RPMI8226 (cell line): ENCODE measurements around the gene RAP1GAP.
A peak's percentile ranks its signal among the peaks of the same experiment; 100 is the strongest.

ENCODE experiments used
- DNase-seq: peaks from one replicate; pipeline ENCODE4 v3.0.0-alpha.2; 2015

The RAP1GAP gene

DNA sequence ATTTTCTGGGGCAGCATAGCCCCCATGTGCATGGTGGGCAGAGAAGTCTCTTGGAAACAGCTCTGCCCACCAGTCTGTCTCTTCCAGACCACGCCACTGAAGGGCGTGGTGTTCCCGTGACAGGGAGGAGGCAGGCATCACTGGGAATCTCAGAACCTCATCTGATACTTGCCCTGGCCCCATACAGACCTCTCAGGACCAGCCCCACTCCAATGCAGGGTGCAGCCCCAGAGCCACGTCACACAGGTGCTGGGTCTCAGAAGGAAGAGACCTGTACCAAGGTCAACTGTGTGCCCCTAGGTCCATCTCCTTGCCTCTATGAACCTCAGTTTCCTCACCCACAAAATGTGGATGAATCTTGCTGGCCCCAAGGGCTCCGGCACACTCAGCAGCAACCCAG is 7.3 kb downstream of the RAP1GAP start:
- no peak for DNase-seq

DNA sequence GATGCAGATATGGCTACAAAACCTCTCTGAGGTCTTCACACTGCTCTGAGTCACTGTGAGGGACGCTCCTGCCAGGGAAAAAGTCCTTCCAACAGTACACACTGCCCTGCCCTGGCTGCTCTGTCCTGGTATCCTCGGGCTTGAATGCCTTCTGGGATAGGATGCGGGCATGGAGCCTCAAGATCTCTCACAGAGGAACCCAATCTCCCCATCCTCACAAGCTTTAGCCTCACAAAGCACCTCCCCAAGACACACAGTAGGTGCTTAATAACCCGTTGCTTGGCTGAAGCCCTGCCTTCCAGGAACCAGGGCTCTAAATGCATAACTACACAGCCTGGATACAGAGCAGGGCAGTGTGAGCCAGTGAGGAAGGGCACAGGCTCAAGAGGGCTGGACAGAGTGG is 9.2 kb downstream of the RAP1GAP start:
- DNase-seq, result no peak

DNA sequence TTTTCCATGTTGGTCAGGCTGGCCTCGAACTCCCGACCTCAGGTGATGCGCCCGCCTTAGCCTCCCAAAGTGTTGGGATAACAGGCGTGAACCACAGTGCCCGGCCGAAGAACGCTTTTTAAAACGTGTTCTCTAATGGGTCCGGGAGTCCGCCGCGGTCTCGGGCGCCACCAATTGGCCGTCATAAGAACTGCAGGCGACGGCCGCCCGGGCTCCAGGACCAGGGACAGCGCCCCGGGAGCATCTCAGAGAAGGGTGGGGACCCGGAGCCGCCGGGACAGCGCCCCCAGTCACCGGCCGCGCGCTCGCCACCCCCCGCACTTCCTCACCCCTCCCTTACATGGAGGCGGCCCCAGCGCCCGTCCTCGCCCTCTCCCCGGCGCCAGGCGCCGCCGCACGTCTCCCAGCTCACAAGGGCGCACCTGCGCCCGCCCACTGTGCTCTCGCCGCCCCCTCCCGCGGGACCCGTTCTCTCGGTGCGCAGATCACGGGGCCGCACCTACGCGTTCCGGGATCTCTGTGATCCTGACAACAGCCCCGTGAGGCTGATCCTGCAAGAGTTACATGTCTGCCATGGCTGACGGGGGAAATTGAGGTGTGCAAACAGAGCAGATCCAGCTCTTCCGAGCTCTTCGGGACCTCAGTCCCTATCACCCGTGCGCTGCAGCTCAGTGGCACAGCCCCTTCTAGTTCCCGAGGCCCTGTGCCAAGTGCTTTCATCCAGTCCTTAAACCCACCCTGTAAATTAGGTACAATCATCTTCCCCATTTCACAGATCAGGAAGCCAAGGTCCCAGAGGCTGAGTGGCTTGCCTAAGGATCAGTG is 9.8 kb downstream of the RAP1GAP start:
- DNase-seq, result peak; percentile 83

DNA sequence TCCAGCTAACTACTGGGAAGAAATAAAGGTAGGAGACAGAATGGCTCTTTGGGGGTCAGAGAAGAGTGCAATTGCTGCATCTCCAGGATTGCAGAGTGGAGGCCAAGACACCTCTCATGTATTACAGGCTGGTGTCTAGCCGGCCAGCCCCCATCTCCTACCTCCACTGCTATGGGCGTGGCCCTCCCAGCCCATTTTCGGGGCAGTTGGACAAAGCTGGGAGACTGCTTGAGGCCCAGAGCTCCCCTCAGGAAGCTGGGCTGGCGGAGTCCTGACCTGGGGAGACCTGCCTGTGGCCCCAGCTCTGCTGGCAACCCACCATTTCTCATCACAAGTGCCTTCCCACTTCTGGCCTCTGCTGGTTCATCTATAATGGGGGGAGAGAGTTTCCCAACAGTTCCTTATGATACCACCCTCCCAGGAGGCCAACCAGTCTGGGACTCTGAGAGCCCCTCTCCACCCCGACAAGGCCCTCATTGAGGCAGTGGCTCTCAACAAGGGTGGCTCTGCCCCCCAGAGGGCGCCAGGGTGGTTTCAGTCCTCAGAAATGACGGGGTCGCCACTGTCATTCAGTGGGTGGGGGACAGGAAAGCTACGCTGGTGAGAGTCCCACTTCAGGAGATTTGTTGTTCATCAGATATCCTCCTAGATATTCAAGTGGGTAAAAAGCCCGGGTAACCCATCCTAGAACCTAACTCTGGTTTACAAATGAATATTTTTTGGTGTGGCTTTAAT is 11.5 kb downstream of the RAP1GAP start:
- no peak for DNase-seq

DNA sequence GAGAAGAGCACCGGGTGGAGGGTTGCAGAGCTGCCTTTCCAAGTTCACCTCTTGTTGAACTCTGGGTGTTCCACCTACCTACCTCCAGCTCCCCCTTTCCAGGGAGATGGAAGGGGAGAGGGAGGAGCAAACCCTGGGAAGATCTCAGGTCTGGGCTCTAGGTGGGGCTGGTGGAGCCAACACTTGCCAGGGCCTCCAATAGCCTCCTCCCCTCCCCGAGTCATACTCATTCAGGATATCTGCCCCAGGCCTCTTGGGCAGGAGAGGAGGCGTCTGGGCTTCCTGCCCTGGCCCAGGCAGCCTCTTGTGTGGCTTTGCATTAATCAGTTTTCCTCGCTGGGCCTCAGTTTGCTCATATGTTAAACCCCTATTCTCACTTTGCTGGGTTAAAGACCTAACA is 13.4 kb downstream of the RAP1GAP start:
- no peak for DNase-seq

DNA sequence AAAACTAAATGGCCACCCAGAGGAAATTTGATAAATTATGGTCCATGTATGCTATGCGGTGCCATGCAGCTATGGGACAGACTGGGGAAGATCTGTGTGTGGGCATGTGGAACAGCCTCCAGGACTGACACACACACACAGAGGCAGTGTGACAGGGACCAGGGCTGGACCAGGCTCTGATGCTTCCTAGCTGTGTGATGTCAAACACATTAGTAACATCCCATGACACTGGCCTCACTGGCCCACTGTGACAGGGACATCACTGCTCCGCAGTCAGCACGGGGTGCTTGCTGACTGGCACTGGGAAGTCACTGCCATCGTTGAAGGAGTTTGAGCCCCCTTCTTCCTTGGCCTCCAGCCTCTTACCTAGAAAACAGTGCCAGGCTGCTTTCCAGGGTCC is 13.9 kb downstream of the RAP1GAP start:
- DNase-seq, result no peak

DNA sequence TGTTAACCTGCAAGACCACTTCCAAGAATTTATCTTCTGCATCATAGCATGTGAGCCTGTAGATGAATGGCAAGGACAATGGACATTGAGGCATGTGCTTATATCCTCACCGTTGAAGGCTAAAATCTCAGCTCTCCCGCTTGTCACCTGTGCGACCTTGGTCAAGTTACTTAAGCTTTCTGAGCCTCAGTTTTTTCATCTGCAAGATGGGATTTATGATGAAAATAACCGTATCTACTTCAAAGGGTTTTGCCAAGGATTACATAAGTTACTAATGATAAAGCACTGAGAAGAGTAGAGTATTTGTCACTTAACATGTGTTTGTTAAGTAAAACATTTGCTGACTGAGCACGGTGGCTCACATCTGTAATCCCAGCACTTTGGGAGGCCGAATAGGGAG is 14.9 kb downstream of the RAP1GAP start:
- DNase-seq, result no peak

DNA sequence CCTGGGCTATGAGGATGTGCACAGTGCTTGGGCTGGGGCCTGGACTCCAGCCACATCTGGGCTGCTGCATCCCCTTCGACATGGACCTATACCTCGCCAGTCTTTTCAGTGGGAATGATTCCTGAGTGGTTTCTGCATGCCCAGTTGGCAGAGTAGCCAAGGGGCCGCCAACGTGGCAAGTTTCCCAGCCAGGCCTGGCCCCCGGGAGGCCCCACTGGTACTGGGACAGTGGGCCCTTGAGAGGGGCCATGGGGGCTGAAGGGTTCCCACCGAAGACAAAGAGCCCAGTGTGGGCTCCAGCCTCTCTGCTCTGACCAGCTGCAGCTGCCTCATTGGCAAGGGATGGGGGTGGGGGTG is 15.4 kb downstream of the RAP1GAP start:
- DNase-seq, result no peak

DNA sequence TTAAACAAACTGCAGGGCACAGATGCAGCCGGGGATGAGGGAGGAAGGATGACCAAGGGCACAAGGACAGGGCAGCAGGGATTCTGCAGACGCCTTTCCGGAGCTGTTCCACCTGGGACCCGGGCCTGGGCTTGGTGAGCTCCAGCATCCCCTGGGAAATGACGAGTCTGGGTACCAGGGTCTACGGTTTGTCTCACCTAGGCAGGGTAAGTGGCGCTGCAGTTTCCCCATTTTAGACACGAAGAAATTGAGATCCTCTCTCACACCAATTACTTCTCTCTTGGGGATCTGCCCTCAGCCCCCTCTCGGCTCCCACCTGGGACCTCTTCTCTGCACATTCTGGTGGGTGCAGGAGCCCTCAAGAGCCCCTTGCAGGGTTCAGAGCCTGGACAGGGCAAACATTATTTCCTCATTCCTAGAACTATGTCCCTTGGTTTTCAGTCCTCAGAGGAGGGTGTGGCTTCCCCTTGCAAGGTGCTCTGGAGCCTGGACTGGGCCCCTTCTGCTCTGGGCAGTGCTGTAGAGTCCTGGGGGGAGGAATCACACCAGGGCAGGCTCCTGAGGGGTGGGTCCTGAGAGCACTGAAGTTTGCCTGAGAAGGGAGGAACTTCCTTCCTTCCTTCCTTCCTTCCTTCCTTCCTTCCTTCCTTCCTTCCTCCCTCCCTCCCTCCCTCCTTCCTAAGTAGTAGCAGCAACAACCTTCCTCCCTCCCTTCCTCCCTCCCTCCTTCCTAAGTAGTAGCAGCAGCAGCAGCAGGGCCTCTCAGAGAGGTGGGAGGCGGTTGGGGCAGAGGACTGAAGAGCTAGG is 16.0 kb downstream of the RAP1GAP start:
- DNase-seq, result no peak

DNA sequence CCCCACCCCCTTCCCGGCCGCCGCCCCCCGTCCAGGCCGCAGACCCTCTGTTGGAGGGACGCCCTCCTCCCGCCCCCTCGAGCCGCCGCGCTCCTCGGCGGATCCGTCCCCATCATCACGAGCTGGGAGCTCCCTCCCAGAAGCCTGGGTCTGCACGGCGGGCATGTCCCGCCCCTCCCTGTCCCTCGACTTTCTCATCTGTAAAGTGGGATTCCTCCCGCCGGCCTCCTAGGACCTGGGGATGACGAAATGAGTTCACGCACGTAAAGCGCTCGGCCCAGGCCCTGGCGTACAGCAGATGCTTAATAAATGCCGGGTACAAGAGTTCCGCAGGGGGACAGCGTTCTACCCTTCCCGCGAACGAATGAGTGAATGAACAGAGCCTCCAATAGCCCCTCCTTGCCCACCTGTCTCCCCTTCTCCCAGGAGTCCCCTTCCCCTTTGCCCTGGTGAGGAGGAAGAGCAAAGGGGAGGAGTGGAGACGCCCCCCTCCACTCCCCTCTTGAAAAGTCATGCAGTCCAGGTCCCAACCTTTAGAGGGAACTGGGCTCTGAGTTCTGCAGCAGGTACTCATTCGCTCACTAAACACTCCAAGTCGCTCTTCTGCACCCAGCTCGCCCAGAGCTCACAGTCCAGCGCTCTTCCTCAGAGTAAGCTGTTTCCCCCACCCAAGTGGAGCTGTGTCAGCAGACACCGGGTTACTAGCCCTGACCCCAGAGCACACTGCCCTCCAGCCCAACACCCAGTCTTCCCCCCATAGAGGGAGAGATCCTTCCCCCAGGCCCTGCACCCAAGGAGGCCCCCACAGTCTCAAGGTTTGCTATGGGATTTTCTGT is 16.8 kb downstream of the RAP1GAP start:
- DNase-seq, result no peak

DNA sequence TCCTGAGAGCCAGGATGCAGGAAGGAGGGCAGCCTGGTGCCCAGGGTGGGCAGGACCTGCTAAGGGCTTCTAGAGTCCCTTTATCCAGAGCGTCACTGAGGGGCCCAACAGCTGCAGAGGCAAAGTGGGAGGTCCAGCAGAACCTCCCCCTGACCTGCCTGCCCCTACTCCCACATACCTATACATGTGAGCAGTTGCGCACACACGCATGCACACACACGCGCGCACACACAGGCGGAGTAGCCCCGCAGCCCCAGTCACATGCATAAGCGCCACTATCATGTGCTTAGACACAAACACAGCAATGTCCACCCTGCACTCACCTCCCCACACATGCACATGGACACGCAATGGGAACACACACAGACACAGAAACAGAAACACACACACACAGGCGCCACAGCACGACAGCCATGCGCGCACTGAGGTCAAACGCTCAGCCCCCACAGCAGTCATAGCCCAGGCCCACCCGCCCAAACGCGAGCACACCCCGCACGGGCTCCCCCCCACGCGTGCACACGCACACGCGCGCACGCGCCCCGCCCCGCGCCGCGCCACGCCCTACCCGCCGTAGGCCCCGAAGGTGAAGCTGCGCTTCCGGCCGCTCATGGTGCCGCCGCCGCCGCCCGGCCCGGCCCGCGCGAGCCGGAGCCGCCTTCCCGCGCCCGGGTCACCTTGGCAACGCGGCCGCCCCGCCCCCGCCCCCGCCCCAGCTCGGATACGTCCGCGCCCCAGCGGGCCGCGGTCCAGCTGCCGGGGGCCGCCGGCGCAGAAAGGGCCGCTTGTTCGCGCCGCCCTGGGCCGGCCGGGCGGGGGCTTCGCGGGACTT is 17.7 kb downstream of the RAP1GAP start:
- peak; percentile 70 for DNase-seq

DNA sequence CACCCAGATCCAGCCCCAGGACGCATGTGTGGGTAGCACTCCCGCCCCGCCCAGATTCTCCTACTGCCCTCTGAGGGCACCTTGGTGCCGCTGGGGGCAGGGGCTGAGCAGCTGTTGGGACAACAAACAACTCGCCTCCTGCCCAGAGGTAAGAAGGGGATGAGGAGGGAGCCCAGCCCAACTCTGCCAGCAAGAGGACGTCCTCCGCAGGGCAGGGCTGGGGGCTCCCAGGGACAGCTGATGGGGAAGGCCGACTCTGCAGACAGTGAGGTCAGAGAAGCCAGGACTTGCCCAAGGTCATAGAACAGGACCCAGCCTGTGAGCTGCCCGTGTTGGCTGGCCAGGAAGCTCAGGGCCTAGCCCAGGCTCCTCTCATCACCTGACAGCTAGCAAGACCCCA is 18.8 kb downstream of the RAP1GAP start:
- DNase-seq, result no peak

DNA sequence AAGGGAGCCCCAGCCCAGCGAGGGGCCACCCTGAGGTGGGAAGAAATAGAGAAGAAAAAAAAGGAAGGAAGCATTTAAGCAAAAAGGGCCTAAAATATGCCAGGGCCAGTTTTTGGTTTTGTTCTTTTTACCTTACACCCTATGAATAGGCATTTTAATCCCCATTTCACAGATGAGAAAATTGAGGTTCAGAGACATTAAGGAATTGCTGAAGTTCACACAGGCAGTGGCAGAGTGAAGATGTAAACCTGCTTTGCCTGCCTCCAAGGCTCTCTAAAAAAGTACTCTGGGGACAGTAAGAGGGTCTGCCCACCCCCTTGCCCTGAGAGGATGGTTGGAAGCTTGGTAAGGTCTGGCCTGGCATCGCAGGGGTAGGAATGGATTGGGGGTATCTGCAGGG is 19.8 kb downstream of the RAP1GAP start:
- DNase-seq, result no peak

DNA sequence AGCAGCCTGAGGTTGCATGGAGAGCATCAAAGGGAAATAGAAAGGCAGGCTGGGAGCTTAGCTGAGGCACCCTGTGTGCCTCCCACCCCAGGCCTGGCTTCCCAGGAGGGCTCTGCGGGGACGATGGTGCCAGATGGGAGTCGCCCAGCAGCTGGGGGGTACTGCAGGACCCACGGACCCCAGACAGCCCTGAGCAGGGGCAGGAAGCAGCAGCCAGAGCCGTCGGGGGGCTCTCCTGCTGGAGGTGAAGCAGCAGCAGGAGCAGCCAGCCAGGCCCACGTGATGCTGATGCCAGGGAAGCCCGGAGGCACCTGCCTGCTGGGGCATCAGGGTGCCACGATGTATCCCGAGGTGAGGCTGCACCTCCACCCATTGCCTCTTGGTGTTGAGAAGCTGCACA is 20.4 kb downstream of the RAP1GAP start:
- no peak for DNase-seq

DNA sequence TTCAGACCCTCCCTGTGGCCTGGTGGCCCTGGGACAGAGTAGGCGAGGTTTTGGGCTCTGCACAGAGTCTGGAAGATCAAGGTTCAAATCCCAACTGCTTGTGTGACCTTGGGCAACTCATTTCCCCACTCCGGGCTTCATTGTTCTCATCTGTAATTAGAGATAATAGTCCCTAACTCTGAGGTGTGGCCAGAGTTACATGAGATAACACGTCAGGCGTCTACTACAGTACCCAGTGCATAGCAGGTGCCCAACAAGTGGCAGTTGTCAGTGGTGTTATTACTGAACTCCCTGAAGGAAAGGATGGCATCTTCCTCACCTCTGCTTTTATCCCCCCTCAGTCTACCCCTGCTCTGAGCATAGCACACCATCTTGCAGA is 20.8 kb downstream of the RAP1GAP start:
- no peak for DNase-seq

DNA sequence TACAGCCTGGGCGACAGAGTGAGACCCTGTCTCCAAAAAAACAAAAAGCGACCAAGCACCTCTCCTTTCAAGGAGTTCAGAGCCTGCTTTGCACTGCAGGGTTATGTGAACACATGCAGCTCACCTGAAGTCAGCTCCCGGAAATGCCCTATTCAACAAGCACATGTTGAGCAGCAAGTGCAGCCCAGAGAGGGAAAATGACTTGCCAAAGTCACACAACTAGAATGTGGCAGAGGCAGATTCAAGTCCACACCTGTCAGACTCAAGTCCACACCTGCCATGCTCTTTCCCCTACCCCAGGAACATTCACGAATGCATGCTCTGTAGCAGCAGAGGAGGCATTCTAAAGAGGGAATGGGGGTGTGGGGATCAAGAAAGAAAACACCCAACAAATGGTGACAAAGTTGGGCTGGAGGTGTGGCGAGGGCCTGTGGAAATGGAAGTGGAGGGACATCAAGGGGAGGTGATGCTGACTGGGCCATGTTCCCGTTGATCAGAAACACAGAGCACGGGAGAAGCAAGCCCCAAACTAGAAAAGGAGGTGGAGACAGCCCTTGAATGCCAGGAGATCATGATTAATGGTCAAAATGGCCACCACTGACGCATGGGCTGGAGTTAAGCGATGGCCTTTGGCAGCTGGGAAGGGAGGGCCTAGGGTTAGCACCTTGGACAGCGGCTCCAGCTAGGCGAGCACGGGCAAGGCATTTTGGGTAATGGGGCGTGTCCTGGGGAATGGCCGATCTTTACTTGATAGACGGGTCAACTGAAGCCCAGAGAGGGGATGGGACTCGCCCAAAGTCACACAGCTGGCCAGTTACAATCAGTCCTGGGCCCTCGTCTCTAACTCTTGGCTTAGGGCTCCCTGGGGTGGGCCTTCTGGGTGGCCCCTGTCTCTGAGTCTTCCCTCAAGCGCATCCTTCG is 21.5 kb downstream of the RAP1GAP start:
- DNase-seq, result peak; percentile 83

DNA sequence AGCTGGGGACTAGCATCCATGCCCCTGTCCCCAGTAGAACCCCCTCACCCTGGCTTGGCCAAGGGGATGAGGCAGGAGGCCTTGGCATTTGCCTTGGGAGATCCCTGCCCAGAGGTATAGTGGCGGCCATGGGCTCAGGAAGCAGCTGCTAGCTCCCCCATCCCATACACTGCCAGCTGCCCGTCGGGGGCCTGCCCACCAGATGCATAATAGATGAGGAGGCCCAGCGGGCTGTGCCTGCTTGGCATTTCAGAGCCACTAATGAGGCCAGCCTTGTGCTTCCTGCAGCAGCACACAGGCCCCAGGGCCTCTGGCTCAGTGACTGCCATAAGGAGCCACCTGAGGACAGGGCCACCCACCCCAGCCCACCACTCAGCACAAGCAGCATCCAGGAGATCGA is 23.6 kb downstream of the RAP1GAP start:
- no peak for DNase-seq

DNA sequence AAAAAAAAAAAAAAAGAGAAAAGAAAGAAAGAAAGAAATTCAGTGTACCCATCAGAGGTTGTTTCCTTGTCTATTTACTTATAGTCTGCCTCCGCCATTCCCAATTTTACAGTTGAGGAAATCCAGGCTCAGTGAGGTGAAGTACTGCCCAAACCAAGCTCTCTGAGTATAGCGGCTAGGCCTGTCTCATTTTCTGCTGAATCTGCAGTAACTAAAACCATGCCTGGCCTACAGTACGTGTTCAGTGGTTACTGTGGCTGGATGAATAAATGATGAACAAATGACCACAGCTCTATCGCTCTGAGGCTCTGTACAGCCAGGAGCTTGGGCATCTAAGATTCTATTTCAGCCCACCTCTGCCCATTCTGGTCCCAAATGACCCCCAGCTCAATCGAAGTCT is 24.3 kb downstream of the RAP1GAP start:
- DNase-seq, result no peak

DNA sequence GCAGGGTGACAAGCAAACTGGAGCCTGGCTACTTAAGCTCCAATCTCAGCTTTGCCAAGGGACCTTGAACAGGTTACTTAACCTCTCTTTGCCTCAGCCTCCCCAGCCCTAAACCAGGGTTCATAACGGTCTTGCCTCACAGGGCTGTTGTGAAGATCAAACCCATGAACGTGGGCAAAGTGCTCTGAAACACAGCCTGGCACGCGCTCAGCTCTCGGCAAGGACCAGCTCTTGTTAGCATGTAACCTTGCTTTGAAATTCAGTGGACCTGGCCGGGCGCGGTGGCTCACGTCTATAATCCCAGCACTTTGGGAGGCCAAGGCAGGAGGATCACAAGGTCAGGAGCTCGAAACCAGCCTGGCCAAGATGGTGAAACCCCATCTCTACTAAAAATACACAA is 24.8 kb downstream of the RAP1GAP start:
- DNase-seq, result no peak

DNA sequence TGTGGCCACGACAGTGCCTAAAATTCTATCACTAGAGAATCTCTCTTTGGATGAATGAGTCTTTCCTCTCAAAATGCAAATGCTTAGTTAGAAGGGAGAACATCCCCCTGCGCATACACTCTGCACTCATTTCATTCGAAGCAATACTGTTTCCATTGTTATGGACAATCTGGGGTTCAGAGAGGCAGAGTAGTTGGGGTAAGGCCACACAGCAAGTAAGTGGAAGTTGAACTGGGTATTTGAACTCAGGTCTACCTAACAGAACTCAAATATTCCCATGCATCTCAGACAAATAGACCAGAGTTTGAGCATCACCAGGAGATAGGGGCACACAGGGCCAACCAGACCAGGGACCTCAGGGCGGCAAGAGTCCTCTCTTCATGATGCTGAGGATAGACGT is 25.5 kb downstream of the RAP1GAP start:
- DNase-seq, result no peak
